Middle frontal gyrus (tissue), 1 donor: ENCODE measurements around the gene CIBAR2.

Source experiments
- DNase-seq: peaks from one replicate; pipeline ENCODE4 v3.0.0-alpha.2; 2015; ENCODE audit warnings: low spot score; ENCODE audit errors: extremely low spot score

CIBAR2 gene

GRCh38 chr16:85144026-85144915, 32.0 kb upstream of the CIBAR2 start:
- DNase-seq, result no peak

GRCh38 chr16:85142771-85143211, 30.5 kb upstream of the CIBAR2 start:
- DNase-seq, result no peak

- no peak for DNase-seq
Observed at GRCh38 chr16:85142129-85142513, 29.8 kb upstream of the CIBAR2 start.

GRCh38 chr16:85141491-85142128, 29.3 kb upstream of the CIBAR2 start:
- no peak for DNase-seq

- no peak for DNase-seq
Observed at GRCh38 chr16:85140455-85141012, 28.3 kb upstream of the CIBAR2 start.

- no peak for DNase-seq
Observed at GRCh38 chr16:85139881-85140339, 27.6 kb upstream of the CIBAR2 start.

GRCh38 chr16:85138825-85139627, 26.8 kb upstream of the CIBAR2 start:
- no peak for DNase-seq

GRCh38 chr16:85138073-85138824, 26.0 kb upstream of the CIBAR2 start:
- no peak for DNase-seq

GRCh38 chr16:85137323-85138072, 25.2 kb upstream of the CIBAR2 start:
- peak; percentile 71 for DNase-seq

GRCh38 chr16:85136702-85137322, 24.5 kb upstream of the CIBAR2 start:
- DNase-seq, result no peak

GRCh38 chr16:85136213-85136701, 24.0 kb upstream of the CIBAR2 start:
- no peak for DNase-seq

- DNase-seq, result no peak
Observed at GRCh38 chr16:85134789-85135142, 22.5 kb upstream of the CIBAR2 start.

- DNase-seq, result no peak
Observed at GRCh38 chr16:85134076-85134788, 22.0 kb upstream of the CIBAR2 start.

- no peak for DNase-seq
Observed at GRCh38 chr16:85133290-85133599, 21.0 kb upstream of the CIBAR2 start.

GRCh38 chr16:85132456-85133289, 20.4 kb upstream of the CIBAR2 start:
- no peak for DNase-seq

- no peak for DNase-seq
Observed at GRCh38 chr16:85130705-85131028, 18.4 kb upstream of the CIBAR2 start.

GRCh38 chr16:85129876-85130704, 17.8 kb upstream of the CIBAR2 start:
- no peak for DNase-seq
